WTC11 (cell line): Measurements from ENCODE around the gene BHMT2. TPM values are rescaled to one million over a fixed set of nuclear protein-coding genes. Genes with fewer than 3 reads are reported as not detected.

Source experiments
- ATAC-seq: fragments of 200-7000 bp; cut with Tn5 transposase; 2 replicates; pipeline ENCODE4 v1.10.0; 2021; ENCODE audit warnings: mild to moderate bottlenecking, moderate library complexity
- CTCF ChIA-PET: fragments of 300-600 bp; sonication (Branson Sonifier 250); formaldehyde crosslinking; loops from one replicate; lab custom pipeline; 2021; ENCODE audit warnings: antibody characterized with exemption; lab: Charles Lee
- POLR2A ChIA-PET: fragments of 350-600 bp; sonication (Branson Sonifier 250); formaldehyde crosslinking; loops from one replicate; lab custom pipeline; 2021; ENCODE audit warnings: antibody characterized with exemption; lab: Charles Lee
- DNase-seq: peaks from one replicate; pipeline ENCODE4 v3.0.0; 2021; ENCODE audit warnings: low spot score
- H3K27ac Mint-ChIP-seq: 2 replicates; pipeline ENCODE4 v1.8.0; 2021; ENCODE audit warnings: mixed read lengths
- H3K27me3 Mint-ChIP-seq: 2 replicates; pipeline ENCODE4 v1.8.0; 2021; ENCODE audit warnings: low read depth, mild to moderate bottlenecking, moderate library complexity, mixed read lengths
- H3K36me3 Mint-ChIP-seq: 2 replicates; pipeline ENCODE4 v1.8.0; 2021; ENCODE audit warnings: mixed read lengths
- H3K4me1 Mint-ChIP-seq: 2 replicates; pipeline ENCODE4 v1.8.0; 2022; ENCODE audit warnings: mixed read lengths
- H3K4me3 Mint-ChIP-seq: 2 replicates; pipeline ENCODE4 v1.8.0; 2021; ENCODE audit warnings: mild to moderate bottlenecking, moderate library complexity, mixed read lengths
- H3K9me3 Mint-ChIP-seq: 2 replicates; pipeline ENCODE4 v1.8.0; 2021; ENCODE audit warnings: mixed read lengths
- CREM ChIP-seq: sonication (generic); formaldehyde crosslinking; IDR thresholded peaks from 2 replicates; pipeline ENCODE4 v1.8.1; 2022; ENCODE audit warnings: mild to moderate bottlenecking, missing genetic modification reagents, moderate library complexity
- EMX1 ChIP-seq: fragments of 250-450 bp; sonication (Bioruptor Pico); IDR thresholded peaks from 2 replicates; pipeline ENCODE4 v1.8.0; 2021; ENCODE audit warnings: mild to moderate bottlenecking
- ESRRA ChIP-seq: sonication (generic); formaldehyde crosslinking; IDR thresholded peaks from 2 replicates; pipeline ENCODE4 v1.8.1; 2022; ENCODE audit warnings: mild to moderate bottlenecking, missing genetic modification reagents, borderline replicate concordance
- KAT7 ChIP-seq: sonication (generic); formaldehyde crosslinking; IDR thresholded peaks from 2 replicates; pipeline ENCODE4 v1.8.1; 2023; ENCODE audit warnings: missing genetic modification reagents, mild to moderate bottlenecking, borderline replicate concordance
- MXD4 ChIP-seq: fragments of 250-450 bp; sonication (Bioruptor Pico); IDR thresholded peaks from 2 replicates; pipeline ENCODE4 v1.8.0; 2021; ENCODE audit warnings: mild to moderate bottlenecking, moderate library complexity, borderline replicate concordance
- MYBL2 ChIP-seq: sonication (generic); formaldehyde crosslinking; IDR thresholded peaks from 2 replicates; pipeline ENCODE4 v1.8.1; 2023; ENCODE audit warnings: mild to moderate bottlenecking, moderate library complexity, missing genetic modification reagents
- NFE2L1 ChIP-seq: sonication (generic); formaldehyde crosslinking; IDR thresholded peaks from 2 replicates; pipeline ENCODE4 v1.8.1; 2023; ENCODE audit warnings: missing genetic modification reagents
- NR1H2 ChIP-seq: sonication (generic); formaldehyde crosslinking; IDR thresholded peaks from 2 replicates; pipeline ENCODE4 v1.9.0; 2021; ENCODE audit warnings: mild to moderate bottlenecking, moderate library complexity, missing genetic modification reagents
- PRRX2 ChIP-seq: fragments of 250-450 bp; sonication (Bioruptor Pico); IDR thresholded peaks from 2 replicates; pipeline ENCODE4 v1.8.0; 2021; ENCODE audit warnings: mild to moderate bottlenecking
- TEAD4 ChIP-seq: sonication (generic); formaldehyde crosslinking; IDR thresholded peaks from 2 replicates; pipeline ENCODE4 v1.8.0; 2022; ENCODE audit warnings: mild to moderate bottlenecking, missing genetic modification reagents
- TP53 ChIP-seq: sonication (generic); formaldehyde crosslinking; IDR thresholded peaks from 2 replicates; pipeline ENCODE4 v1.8.1; 2023; ENCODE audit warnings: mild to moderate bottlenecking, missing genetic modification reagents
- total RNA-seq: library from RNA; stranded (reverse); gene quantifications from 3 replicates; pipeline ENCODE4 v1.2.3, GENCODE V29; 2021
- TF ChIP-seq, protein P1 (sequence below): sonication (generic); formaldehyde crosslinking; IDR thresholded peaks from 2 replicates; pipeline ENCODE4 v1.8.1; 2023; ENCODE audit warnings: mild to moderate bottlenecking, missing genetic modification reagents, borderline replicate concordance
- TF ChIP-seq, protein P2 (sequence below): sonication (generic); formaldehyde crosslinking; IDR thresholded peaks from 2 replicates; pipeline ENCODE4 v1.8.0; 2022; ENCODE audit warnings: mild to moderate bottlenecking, missing genetic modification reagents
- TF ChIP-seq, protein P3 (sequence below): sonication (generic); formaldehyde crosslinking; IDR thresholded peaks from 2 replicates; pipeline ENCODE4 v1.8.1; 2022; ENCODE audit warnings: low read depth, mild to moderate bottlenecking, moderate library complexity, missing genetic modification reagents, borderline replicate concordance
- TF ChIP-seq, protein P4 (sequence below): fragments of 250-450 bp; sonication (Bioruptor Pico); conservative IDR thresholded peaks from 2 replicates; pipeline ENCODE4 v1.9.0; 2021; ENCODE audit warnings: mild to moderate bottlenecking
- TF ChIP-seq, protein P5 (sequence below): sonication (generic); formaldehyde crosslinking; IDR thresholded peaks from 2 replicates; pipeline ENCODE4 v1.8.0; 2022; ENCODE audit warnings: mild to moderate bottlenecking, missing genetic modification reagents
- TF ChIP-seq, protein P6 (sequence below): sonication (generic); formaldehyde crosslinking; IDR thresholded peaks from 2 replicates; pipeline ENCODE4 v1.8.1; 2023; ENCODE audit warnings: mild to moderate bottlenecking, moderate library complexity, missing genetic modification reagents
- TF ChIP-seq, protein P7 (sequence below): sonication (generic); formaldehyde crosslinking; IDR thresholded peaks from 2 replicates; pipeline ENCODE4 v1.8.0; 2022; ENCODE audit warnings: mild to moderate bottlenecking, missing genetic modification reagents
- TF ChIP-seq, protein P8 (sequence below): sonication (generic); formaldehyde crosslinking; IDR thresholded peaks from 2 replicates; pipeline ENCODE4 v1.8.1; 2022; ENCODE audit warnings: low read depth, missing genetic modification reagents, borderline replicate concordance

Gene BHMT2
- total RNA-seq, 1 experiment from 2014 or later, result 0.11 TPM

DNA sequence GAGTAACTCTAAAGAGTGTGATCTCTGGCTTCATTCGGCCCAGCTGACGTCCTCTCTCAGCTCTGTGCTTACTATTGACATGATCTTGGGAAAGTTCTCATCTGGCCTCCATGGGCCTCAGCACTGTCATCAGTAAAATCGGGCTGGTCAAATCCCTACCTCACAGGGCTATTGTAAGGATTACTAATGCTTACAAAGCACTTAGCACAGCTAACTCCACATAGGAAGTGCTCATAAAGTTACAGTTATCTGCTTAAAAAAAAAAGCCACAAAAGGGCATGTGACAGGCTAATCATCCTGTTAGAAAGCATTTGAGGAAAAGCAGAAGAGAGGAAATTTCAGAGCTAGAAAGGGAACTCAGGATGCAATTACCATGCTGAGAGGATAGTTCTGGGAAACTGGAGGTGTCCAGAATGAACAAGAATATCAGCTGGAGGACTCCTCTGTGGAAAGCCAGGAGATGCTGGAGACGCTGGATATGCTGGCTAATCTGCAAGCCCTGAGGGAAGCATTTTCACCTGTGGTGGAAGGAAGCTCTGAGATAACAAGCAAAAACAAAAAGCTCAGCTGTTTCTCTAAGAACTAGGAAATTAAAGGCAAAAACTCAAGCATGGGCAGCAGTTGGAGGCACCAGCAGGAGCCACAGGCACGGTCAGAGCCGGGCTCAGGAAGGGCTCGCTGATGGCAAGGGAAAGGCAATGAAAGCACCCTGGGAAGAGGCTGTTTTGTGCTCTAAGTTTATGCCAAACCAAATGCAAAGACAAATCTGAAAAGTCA is 37.6 kb downstream of the BHMT2 start (continued):
- TF ChIP-seq, protein P1, sequence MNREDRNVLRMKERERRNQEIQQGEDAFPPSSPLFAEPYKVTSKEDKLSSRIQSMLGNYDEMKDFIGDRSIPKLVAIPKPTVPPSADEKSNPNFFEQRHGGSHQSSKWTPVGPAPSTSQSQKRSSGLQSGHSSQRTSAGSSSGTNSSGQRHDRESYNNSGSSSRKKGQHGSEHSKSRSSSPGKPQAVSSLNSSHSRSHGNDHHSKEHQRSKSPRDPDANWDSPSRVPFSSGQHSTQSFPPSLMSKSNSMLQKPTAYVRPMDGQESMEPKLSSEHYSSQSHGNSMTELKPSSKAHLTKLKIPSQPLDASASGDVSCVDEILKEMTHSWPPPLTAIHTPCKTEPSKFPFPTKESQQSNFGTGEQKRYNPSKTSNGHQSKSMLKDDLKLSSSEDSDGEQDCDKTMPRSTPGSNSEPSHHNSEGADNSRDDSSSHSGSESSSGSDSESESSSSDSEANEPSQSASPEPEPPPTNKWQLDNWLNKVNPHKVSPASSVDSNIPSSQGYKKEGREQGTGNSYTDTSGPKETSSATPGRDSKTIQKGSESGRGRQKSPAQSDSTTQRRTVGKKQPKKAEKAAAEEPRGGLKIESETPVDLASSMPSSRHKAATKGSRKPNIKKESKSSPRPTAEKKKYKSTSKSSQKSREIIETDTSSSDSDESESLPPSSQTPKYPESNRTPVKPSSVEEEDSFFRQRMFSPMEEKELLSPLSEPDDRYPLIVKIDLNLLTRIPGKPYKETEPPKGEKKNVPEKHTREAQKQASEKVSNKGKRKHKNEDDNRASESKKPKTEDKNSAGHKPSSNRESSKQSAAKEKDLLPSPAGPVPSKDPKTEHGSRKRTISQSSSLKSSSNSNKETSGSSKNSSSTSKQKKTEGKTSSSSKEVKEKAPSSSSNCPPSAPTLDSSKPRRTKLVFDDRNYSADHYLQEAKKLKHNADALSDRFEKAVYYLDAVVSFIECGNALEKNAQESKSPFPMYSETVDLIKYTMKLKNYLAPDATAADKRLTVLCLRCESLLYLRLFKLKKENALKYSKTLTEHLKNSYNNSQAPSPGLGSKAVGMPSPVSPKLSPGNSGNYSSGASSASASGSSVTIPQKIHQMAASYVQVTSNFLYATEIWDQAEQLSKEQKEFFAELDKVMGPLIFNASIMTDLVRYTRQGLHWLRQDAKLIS (CRISPR knock-in tag), result no peak
- TF ChIP-seq TEAD4 (CRISPR knock-in tag), result no peak
- TF ChIP-seq, protein P2, sequence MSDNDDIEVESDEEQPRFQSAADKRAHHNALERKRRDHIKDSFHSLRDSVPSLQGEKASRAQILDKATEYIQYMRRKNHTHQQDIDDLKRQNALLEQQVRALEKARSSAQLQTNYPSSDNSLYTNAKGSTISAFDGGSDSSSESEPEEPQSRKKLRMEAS (CRISPR knock-in tag), result no peak
- TF ChIP-seq ESRRA (CRISPR knock-in tag), result no peak
- TF ChIP-seq, protein P3, sequence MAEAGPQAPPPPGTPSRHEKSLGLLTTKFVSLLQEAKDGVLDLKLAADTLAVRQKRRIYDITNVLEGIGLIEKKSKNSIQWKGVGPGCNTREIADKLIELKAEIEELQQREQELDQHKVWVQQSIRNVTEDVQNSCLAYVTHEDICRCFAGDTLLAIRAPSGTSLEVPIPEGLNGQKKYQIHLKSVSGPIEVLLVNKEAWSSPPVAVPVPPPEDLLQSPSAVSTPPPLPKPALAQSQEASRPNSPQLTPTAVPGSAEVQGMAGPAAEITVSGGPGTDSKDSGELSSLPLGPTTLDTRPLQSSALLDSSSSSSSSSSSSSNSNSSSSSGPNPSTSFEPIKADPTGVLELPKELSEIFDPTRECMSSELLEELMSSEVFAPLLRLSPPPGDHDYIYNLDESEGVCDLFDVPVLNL, result no peak

DNA sequence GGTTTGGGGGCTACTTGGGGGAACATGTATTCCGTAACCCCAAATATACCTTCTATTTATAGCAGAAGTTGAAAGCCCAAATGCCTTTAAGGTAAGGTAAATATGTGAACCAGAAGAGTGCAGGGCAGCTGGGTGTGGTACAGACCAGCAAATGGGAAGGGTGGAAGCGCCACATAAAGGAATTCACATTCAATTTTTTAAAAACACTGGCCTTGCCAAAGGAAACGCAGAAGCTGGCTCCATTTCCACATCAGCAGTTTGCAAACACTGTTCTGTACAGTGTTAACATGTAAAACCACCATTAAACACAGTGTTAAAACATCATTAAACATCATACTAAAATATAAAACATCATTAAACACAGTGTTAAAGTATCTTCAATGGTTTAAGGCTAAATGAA is 38.5 kb downstream of the BHMT2 start:
- Mint-ChIP-seq H3K27ac (no peak overlapping the region), H3K27me3 (peaks cover 32% of the 10 kb centered on the region), H3K4me1 (peaks cover 8% of the 10 kb centered on the region; the same call in 1 of the 2 replicates), H3K4me3 (no peak overlapping the region), H3K9me3 (no peaks in the 10 kb centered on the region), H3K36me3 (no peaks in the 10 kb centered on the region)
- POLR2A ChIA-PET, result no interaction called here
- DNase-seq (no peak), ATAC-seq (no peak)
- CTCF ChIA-PET, result interaction anchor here (3.3 kb wide), 1 partner anchor 83 kb away, joined by 18 read pairs; no protein-coding TSS in a partner anchor
- no peak for TF ChIP-seq EMX1 (CRISPR knock-in tag)
- TF ChIP-seq KAT7 (CRISPR knock-in tag), result no peak
- no peak for TF ChIP-seq CREM (CRISPR knock-in tag)
- TF ChIP-seq, protein P4, sequence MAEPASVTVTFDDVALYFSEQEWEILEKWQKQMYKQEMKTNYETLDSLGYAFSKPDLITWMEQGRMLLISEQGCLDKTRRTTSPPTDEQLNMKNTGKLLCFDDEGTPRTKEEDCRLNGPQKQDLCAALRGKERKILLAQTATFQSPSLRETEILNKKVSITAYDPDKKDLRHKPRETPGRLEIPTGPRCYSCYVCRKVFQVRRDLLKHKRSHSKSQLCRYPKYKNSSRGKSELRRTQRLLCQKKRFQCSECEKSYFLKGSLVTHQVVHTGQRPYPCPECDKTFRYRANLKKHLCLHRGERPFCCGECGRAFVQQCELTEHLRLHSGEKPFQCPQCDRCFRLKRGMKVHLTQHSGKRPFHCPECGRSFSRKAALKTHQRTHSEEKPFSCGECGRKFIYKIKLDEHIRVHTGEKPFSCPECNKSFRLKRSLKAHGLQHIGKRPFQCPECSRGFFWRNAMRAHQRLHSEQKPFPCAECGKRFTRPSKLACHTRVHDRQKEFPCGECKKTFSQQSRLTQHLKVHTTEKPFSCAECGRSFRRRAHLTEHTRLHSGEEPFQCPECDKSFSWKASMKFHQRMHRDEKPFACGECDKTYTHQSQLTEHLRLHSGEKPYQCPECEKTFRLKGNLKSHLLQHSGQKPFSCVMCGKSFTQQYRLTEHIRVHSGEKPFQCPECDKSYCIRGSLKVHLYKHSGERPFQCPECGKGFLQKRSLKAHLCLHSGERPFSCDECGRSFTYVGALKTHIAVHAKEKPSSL, result no peak
- TF ChIP-seq MXD4 (CRISPR knock-in tag), result no peak
- TF ChIP-seq, protein P3, result no peak
- TF ChIP-seq, protein P5, sequence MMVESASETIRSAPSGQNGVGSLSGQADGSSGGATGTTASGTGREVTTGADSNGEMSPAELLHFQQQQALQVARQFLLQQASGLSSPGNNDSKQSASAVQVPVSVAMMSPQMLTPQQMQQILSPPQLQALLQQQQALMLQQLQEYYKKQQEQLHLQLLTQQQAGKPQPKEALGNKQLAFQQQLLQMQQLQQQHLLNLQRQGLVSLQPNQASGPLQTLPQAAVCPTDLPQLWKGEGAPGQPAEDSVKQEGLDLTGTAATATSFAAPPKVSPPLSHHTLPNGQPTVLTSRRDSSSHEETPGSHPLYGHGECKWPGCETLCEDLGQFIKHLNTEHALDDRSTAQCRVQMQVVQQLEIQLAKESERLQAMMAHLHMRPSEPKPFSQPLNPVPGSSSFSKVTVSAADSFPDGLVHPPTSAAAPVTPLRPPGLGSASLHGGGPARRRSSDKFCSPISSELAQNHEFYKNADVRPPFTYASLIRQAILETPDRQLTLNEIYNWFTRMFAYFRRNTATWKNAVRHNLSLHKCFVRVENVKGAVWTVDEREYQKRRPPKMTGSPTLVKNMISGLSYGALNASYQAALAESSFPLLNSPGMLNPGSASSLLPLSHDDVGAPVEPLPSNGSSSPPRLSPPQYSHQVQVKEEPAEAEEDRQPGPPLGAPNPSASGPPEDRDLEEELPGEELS (CRISPR knock-in tag), result no peak
- TF ChIP-seq MYBL2, result no peak
- no peak for TF ChIP-seq NFE2L1 (CRISPR knock-in tag)
- TF ChIP-seq, protein P6, sequence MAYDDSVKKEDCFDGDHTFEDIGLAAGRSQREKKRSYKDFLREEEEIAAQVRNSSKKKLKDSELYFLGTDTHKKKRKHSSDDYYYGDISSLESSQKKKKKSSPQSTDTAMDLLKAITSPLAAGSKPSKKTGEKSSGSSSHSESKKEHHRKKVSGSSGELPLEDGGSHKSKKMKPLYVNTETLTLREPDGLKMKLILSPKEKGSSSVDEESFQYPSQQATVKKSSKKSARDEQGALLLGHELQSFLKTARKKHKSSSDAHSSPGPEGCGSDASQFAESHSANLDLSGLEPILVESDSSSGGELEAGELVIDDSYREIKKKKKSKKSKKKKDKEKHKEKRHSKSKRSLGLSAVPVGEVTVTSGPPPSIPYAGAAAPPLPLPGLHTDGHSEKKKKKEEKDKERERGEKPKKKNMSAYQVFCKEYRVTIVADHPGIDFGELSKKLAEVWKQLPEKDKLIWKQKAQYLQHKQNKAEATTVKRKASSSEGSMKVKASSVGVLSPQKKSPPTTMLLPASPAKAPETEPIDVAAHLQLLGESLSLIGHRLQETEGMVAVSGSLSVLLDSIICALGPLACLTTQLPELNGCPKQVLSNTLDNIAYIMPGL, result no peak
- TF ChIP-seq, protein P7, sequence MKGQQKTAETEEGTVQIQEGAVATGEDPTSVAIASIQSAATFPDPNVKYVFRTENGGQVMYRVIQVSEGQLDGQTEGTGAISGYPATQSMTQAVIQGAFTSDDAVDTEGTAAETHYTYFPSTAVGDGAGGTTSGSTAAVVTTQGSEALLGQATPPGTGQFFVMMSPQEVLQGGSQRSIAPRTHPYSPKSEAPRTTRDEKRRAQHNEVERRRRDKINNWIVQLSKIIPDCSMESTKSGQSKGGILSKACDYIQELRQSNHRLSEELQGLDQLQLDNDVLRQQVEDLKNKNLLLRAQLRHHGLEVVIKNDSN (CRISPR knock-in tag), result no peak
- no peak for TF ChIP-seq PRRX2 (CRISPR knock-in tag)
- TF ChIP-seq NR1H2, result no peak
- no peak for TF ChIP-seq TP53 (CRISPR knock-in tag)
- TF ChIP-seq, protein P8, sequence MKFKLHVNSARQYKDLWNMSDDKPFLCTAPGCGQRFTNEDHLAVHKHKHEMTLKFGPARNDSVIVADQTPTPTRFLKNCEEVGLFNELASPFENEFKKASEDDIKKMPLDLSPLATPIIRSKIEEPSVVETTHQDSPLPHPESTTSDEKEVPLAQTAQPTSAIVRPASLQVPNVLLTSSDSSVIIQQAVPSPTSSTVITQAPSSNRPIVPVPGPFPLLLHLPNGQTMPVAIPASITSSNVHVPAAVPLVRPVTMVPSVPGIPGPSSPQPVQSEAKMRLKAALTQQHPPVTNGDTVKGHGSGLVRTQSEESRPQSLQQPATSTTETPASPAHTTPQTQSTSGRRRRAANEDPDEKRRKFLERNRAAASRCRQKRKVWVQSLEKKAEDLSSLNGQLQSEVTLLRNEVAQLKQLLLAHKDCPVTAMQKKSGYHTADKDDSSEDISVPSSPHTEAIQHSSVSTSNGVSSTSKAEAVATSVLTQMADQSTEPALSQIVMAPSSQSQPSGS, result no peak
